NT2/D1 (cell line): Measurements from ENCODE around the gene BLM.

Experiments
- DNase-seq: peaks from one replicate; pipeline ENCODE4 v3.0.0-alpha.2; 2011; ENCODE audit warnings: low read depth, low spot score
- H3K27me3 ChIP-seq: 2 replicates; pipeline ENCODE4 v1.6.0; 2011; ENCODE audit warnings: mild to moderate bottlenecking; ENCODE audit not compliant: insufficient read length, insufficient read depth
- H3K36me3 ChIP-seq: 2 replicates; pipeline ENCODE4 v1.6.1; 2011; ENCODE audit warnings: mild to moderate bottlenecking, low read length, mixed read lengths; ENCODE audit not compliant: insufficient read depth, insufficient read length
- H3K4me1 ChIP-seq: 2 replicates; pipeline ENCODE4 v1.5.1; 2011; ENCODE audit not compliant: insufficient read depth, insufficient read length
- H3K4me3 ChIP-seq: 2 replicates; pipeline ENCODE4 v1.5.1; 2011; ENCODE audit warnings: low read depth; ENCODE audit not compliant: insufficient read length
- H3K9ac ChIP-seq: 2 replicates; pipeline ENCODE4 v1.6.0; 2011; ENCODE audit warnings: low read depth; ENCODE audit not compliant: insufficient read length
- H3K9me3 ChIP-seq: 2 replicates; pipeline ENCODE4 v1.5.1; 2011; ENCODE audit warnings: mild to moderate bottlenecking, low read length; ENCODE audit not compliant: insufficient read depth
- SUZ12 ChIP-seq: IDR thresholded peaks from 2 replicates; pipeline ENCODE4 v1.6.1; 2011; ENCODE audit not compliant: insufficient read length, insufficient read depth; ENCODE audit errors: extremely low read depth
- YY1 ChIP-seq: IDR thresholded peaks from 2 replicates; pipeline ENCODE4 v1.6.1; 2011; ENCODE audit not compliant: insufficient read length, insufficient read depth
- ZNF274 ChIP-seq: IDR thresholded peaks from 2 replicates; pipeline ENCODE4 v1.6.1; 2011; ENCODE audit warnings: mild to moderate bottlenecking, low read depth, low read length

The BLM gene

GRCh38 chr15:90706394-90707327 lies 10.5 kb upstream of the BLM start:
- no peak overlapping the region for H3K9ac ChIP-seq
- no peak overlapping the region for H3K4me3 ChIP-seq
- TF ChIP-seq YY1 (no peak), ZNF274 (no peak), SUZ12 (no peak)
- no peaks in the 10 kb centered on the region for H3K27me3 ChIP-seq
- H3K9me3 ChIP-seq, result no peaks in the 10 kb centered on the region
- H3K4me1 ChIP-seq, result no peaks in the 10 kb centered on the region
- DNase-seq, result no peak
- H3K36me3 ChIP-seq, result peaks cover 3% of the 10 kb centered on the region

- no peaks in the 10 kb centered on the region for H3K9me3 ChIP-seq
- no peak for TF ChIP-seq YY1
- TF ChIP-seq SUZ12, result no peak
- TF ChIP-seq ZNF274, result no peak
Observed at GRCh38 chr15:90707489-90707888, 9.7 kb upstream of the BLM start.

GRCh38 chr15:90708516-90708915 lies 8.6 kb upstream of the BLM start:
- TF ChIP-seq SUZ12 (no peak), YY1 (no peak), ZNF274 (no peak)
- no peak for DNase-seq
- peaks cover 10% of the 10 kb centered on the region for H3K36me3 ChIP-seq
- H3K27me3 ChIP-seq, result no peaks in the 10 kb centered on the region
- no peaks in the 10 kb centered on the region for H3K4me1 ChIP-seq
- no peaks in the 10 kb centered on the region for H3K9me3 ChIP-seq
- no peak overlapping the region for H3K4me3 ChIP-seq
- no peak overlapping the region for H3K9ac ChIP-seq

More at GRCh38 chr15:90707489-90707888, 9.7 kb upstream of the BLM start:
- peaks cover 3% of the 10 kb centered on the region for H3K36me3 ChIP-seq
- DNase-seq, result no peak
- H3K9ac ChIP-seq, result no peak overlapping the region
- no peak overlapping the region for H3K4me3 ChIP-seq
- no peaks in the 10 kb centered on the region for H3K27me3 ChIP-seq
- H3K4me1 ChIP-seq, result no peaks in the 10 kb centered on the region

DNA sequence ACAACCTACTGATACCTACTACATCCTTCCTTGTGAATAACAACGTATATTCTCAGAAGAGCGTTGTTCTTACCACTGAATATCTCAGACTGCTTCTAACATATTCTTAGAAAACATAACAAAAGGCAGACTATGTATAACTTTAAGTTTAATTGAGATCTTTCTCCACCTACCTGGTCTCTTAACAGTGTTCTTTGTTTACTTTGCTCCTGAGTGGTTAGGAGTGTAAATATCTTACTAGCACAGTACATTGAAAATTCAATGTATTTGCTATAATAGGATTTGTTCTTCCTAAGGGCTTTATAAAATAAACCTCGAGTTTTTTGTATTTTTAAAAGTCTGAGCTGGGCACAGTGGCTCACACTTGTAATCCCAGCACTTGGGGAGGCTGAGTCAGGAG lies 7.9 kb upstream of the BLM start:
- Histone ChIP-seq H3K27me3 (no peaks in the 10 kb centered on the region), H3K4me3 (no peak overlapping the region), H3K9me3 (no peaks in the 10 kb centered on the region), H3K36me3 (peaks cover 10% of the 10 kb centered on the region), H3K4me1 (no peaks in the 10 kb centered on the region), H3K9ac (no peak overlapping the region)
- TF ChIP-seq SUZ12, result no peak
- TF ChIP-seq ZNF274, result no peak
- TF ChIP-seq YY1, result no peak
- DNase-seq, result no peak

- DNase-seq, result no peak
- Histone ChIP-seq H3K4me3 (no peak overlapping the region), H3K27me3 (no peaks in the 10 kb centered on the region), H3K9ac (no peak overlapping the region), H3K36me3 (peaks cover 8% of the 10 kb centered on the region), H3K4me1 (no peaks in the 10 kb centered on the region), H3K9me3 (no peaks in the 10 kb centered on the region)
- TF ChIP-seq YY1 (no peak), ZNF274 (no peak), SUZ12 (no peak)
Observed at GRCh38 chr15:90710436-90711027, 6.6 kb upstream of the BLM start.

DNA sequence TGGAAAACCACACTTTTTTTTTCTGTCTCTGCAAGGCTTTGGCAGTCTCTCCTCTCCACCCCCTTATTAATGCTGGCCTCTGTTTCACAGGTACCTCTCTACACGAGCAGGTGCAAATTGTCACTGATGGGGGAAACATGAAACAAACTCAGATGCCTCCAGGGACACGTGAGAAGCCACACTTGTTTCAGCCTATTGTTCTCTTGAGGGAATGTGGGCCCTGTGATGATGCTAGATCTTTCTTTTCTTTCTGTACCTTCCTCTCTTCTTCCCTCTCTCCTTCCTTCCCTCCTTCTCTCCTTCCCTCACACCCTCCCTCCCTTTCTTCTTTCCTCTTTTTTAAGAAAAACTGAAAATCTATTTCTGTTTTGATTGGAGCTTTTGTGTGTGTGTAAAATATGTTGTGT lies 5.7 kb upstream of the BLM start:
- no peak for DNase-seq
- Histone ChIP-seq H3K36me3 (peaks cover 8% of the 10 kb centered on the region), H3K4me1 (no peaks in the 10 kb centered on the region), H3K27me3 (no peaks in the 10 kb centered on the region), H3K9ac (no peak overlapping the region), H3K4me3 (no peak overlapping the region), H3K9me3 (no peaks in the 10 kb centered on the region)
- no peak for TF ChIP-seq SUZ12
- TF ChIP-seq YY1, result no peak
- no peak for TF ChIP-seq ZNF274

DNA sequence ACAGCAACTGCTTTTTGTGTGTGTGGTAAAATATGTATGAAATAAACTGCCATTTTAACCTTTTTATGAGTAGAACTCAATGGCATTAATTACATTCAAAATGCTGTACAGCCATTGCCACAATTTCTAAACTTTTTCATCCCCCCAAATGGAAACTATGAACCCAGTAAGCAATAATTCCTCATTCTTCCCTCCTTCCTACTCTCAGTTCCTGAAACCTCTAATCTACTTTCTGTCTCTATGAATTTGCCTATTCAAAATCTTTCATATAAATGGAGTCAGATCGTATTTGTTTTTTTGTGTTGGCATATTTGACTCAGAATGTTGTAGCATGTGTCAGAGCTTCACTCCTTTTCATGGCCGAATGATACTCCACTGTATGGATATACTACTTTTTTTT lies 5.3 kb upstream of the BLM start:
- no peaks in the 10 kb centered on the region for H3K4me1 ChIP-seq
- no peak for TF ChIP-seq SUZ12
- no peak for TF ChIP-seq ZNF274
- TF ChIP-seq YY1, result no peak
- peaks cover 8% of the 10 kb centered on the region for H3K36me3 ChIP-seq
- H3K27me3 ChIP-seq, result no peaks in the 10 kb centered on the region
- H3K9ac ChIP-seq, result no peak overlapping the region
- no peaks in the 10 kb centered on the region for H3K9me3 ChIP-seq
- no peak overlapping the region for H3K4me3 ChIP-seq
- DNase-seq, result no peak
